Measurements from ENCODE around the gene BAG5. TPM values are rescaled to one million over a fixed set of nuclear protein-coding genes. Genes with fewer than 3 reads are reported as not detected.

The BAG5 gene
- total RNA-seq, 4 donors from 2014 or later: 29.2 to 51.2 (median 42.9) TPM

GRCh38 chr14:103558071-103558882 lies 4.2 kb downstream of the BAG5 start:
- DNase-seq (ENCODE audit: low spot score) (peak; percentile 58), ATAC-seq (ENCODE audit: low FRiP score) (peak; percentile 63)
- TF ChIP-seq CTCF (IDR thresholded peaks at IDR 0.05): no peak

DNA sequence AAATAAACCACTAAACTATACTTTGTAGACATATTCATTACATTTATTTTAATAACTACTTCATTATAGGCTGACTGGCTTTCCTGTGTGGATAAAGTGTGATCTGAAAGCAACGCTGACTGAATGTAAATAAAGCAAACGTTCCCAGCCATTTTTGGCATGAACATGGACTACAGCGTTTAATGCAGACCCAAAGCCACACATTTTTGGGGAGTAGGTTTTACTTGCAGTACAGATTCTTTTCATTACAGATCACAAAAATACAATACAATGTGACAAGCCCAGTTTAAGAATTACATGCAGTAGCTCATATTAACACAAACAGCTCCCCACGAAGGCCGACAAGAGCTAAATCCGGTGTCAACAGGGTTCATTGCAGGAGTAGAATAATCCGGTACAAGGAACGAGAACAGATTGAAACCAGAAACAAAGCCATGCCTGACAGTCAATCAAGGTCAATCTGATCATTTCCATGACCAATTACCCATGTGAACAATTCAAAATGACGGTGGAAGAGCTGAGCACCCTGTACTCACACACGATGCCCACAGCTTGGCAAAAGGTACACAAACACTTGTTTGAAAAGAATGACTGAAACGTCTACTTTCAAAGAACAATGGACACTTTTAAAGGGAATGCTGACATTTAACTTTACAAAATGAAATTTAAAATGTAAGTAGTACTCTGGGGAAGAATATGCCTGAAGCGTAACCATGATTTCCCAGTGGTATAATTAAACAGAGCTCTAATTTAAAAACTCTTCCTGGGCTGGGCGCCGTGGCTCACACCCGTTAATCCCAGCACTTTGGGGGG lies 5.3 kb downstream of the BAG5 start:
- ATAC-seq (ENCODE audit: low FRiP score) (no peak), DNase-seq (ENCODE audit: low spot score) (no peak)
- no peak for TF ChIP-seq CTCF (IDR thresholded peaks at IDR 0.05)

- TF ChIP-seq CTCF (IDR thresholded peaks at IDR 0.05): no peak
- DNase-seq (ENCODE audit: low spot score) (no peak), ATAC-seq (ENCODE audit: low FRiP score) (no peak)
These were observed 6.7 kb downstream of the BAG5 start for GRCh38 chr14:103555559-103556337.

DNA sequence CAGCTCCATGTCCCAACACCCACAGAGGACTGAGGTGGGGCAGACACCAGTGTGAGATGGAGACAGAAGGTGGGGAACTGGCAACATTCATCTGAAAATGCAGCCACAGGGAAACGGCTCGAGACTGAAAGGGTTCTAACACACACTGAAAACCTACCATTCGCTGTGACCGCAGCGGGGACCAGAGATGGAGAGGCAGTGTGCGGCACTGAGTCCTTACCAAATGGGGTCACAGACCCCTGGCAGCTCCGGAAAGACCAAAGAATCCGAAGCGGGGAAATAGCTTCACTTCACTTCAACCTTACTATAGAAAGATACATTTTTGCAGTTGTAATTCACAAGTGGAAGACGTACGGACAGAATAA lies 9.6 kb downstream of the BAG5 start:
- ATAC-seq (ENCODE audit: low FRiP score) (no peak), DNase-seq (ENCODE audit: low spot score) (no peak)
- TF ChIP-seq CTCF (IDR thresholded peaks at IDR 0.05): no peak

DNA sequence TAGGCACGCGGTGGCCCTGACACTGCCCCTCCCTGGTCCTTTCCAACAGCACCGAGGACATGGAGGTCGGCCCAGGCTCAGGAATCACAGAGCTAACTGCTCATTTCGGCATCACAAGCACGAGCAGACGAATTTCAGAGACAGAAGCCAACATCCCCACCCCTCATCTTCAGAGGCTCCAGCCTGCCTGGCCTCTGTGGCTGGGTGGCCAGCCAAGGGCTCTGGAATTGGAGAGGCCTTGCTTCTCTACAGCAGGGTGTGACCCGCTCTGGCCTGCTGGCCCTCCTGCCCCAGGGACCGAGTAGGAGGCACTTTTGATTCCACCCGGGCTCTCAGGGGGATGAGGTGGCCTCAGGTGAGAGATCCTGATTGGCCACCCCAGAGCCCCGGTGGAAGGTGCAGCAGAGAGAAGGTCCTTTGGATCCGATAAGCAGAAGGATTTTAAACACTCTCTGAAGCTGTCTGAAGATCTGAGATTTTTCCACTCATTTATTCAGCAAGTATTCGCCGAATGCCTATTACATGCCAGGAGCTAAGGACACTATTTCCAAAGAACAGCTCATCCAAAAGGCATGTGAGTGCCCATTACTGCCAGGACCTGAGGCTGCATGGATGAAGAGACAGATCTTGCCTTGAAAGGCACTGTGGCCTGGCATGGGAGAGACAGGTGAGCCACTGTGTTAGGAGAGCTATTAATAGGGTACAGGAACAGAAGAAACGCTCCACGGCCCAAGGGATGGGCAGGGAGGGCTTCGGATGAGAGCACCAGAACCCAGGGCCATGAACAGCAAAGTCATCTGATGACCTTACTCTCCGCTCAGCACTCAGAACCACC lies 10.2 kb downstream of the BAG5 start:
- TF ChIP-seq CTCF (IDR thresholded peaks at IDR 0.05): no peak
- DNase-seq (ENCODE audit: low spot score) (no peak), ATAC-seq (ENCODE audit: low FRiP score) (peak; percentile 50)

GRCh38 chr14:103551338-103551762 lies 11.1 kb downstream of the BAG5 start:
- no peak for TF ChIP-seq CTCF (IDR thresholded peaks at IDR 0.05)
- ATAC-seq (ENCODE audit: low FRiP score): no peak
- no peak for DNase-seq (ENCODE audit: low spot score)

Measured in omental fat pad (tissue), 4 donors.